ENCODE data around the gene DYSF. TPM values are rescaled to one million over a fixed set of nuclear protein-coding genes. Genes with fewer than 3 reads are reported as not detected.

The DYSF gene
- total and polyA plus RNA-seq, 8 donors = 1.1 to 5.5 (median 2.1) TPM

DNA sequence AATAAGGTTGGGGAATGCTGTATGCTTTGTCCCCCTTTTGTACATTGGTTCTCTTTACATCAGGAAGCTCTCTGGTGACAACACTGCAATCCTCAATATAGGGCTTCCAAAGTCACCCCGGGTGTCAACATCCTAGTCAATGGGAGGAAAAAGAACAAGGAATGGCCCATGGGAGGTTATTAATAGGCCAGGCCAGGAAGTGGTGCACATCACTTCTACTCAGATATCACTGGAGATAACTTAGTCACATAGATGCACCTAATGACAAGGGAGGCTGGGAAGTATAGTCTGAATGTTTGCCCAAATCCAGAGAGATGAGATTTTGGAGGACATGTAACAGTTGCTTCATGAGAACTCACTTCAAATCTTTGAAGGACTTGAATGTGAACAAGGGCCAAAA lies 274.7 kb downstream of the DYSF start:
- FAIRE-seq (no peak), ATAC-seq (no peak), DNase-seq (no peak)
- Histone ChIP-seq H3K4me3 (no peak overlapping the region), H3K27me3 (no peaks in the 10 kb centered on the region), H3K4me1 (no peaks in the 10 kb centered on the region), H3K27ac (no peak overlapping the region), H3K9me3 (no peaks in the 10 kb centered on the region), H3K36me3 (no peaks in the 10 kb centered on the region)
- intact Hi-C loops (cut with DNase I) = no loop called here
- WGBS, 2 donors = 62 to 77% methylated on average over 1 of the region's 1 CpG
- TF ChIP-seq, protein P1, sequence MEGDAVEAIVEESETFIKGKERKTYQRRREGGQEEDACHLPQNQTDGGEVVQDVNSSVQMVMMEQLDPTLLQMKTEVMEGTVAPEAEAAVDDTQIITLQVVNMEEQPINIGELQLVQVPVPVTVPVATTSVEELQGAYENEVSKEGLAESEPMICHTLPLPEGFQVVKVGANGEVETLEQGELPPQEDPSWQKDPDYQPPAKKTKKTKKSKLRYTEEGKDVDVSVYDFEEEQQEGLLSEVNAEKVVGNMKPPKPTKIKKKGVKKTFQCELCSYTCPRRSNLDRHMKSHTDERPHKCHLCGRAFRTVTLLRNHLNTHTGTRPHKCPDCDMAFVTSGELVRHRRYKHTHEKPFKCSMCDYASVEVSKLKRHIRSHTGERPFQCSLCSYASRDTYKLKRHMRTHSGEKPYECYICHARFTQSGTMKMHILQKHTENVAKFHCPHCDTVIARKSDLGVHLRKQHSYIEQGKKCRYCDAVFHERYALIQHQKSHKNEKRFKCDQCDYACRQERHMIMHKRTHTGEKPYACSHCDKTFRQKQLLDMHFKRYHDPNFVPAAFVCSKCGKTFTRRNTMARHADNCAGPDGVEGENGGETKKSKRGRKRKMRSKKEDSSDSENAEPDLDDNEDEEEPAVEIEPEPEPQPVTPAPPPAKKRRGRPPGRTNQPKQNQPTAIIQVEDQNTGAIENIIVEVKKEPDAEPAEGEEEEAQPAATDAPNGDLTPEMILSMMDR (IDR thresholded peaks at IDR 0.05) = no peak

DNA sequence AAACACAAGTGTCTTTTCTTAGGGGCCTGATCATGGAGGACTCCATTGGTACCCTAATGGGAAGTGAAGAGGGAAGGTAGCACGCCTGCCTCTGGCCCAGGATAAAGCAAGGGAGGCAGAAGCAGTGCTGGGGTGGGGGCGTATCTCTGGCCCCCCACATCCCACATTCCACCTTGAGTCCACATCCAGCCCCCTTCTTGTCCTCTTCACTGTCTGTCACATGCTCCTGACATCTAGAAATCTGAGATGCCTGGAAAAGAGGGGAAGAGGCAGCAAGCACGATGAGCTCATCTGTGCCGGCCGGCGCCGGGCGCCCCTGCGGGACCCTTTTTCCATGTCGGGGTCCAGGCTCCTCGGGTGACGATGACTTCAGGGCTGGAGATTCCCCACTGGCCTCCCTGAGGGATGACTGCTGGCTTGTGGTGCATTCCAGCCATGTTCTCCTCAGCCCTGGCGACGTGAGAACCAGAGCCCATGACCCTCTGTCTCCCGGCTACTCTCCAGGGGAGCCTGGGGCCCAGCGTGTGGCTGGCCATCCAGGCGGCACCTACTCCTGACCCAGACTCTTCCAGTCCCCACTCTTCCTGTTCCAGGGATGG lies 277.5 kb downstream of the DYSF start:
- WGBS, 2 donors = 85 to 89% methylated on average over 17 of the region's 17 CpGs
- Histone ChIP-seq H3K27ac (no peak overlapping the region), H3K27me3 (no peaks in the 10 kb centered on the region), H3K4me3 (no peak overlapping the region), H3K9me3 (no peaks in the 10 kb centered on the region), H3K36me3 (no peaks in the 10 kb centered on the region), H3K4me1 (no peaks in the 10 kb centered on the region)
- FAIRE-seq (no peak), DNase-seq (peak in 1 of 6 donors; percentile 6), ATAC-seq (no peak)
- TF ChIP-seq, protein P1 (IDR thresholded peaks at IDR 0.05) = no peak
- intact Hi-C loops (cut with DNase I) = no loop called here

DNA sequence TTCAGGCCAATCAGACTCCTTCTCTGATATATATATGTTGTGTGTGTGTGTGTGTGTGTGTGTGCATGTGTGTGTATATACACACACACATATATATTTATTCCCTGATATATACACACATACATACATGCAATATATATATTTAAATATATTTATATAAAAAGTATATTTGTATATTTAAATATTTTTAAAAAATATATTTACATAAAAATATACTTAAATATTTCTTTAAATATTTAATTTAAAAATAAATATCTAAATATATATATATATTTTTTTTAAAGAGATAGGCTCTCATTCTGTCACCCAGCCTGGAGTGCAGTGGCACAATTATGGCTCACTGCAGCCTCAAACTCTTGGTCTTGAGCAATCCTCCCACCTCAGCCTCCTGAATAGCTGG lies 281.3 kb downstream of the DYSF start:
- Histone ChIP-seq H3K4me3 (no peak overlapping the region), H3K4me1 (no peaks in the 10 kb centered on the region), H3K27ac (no peak overlapping the region), H3K9me3 (no peaks in the 10 kb centered on the region), H3K36me3 (no peaks in the 10 kb centered on the region), H3K27me3 (no peaks in the 10 kb centered on the region)
- no peak for ATAC-seq
- DNase-seq = no peak
- TF ChIP-seq, protein P1 (IDR thresholded peaks at IDR 0.05) = no peak
- FAIRE-seq = no peak
- intact Hi-C loops (cut with DNase I) = no loop called here

DNA sequence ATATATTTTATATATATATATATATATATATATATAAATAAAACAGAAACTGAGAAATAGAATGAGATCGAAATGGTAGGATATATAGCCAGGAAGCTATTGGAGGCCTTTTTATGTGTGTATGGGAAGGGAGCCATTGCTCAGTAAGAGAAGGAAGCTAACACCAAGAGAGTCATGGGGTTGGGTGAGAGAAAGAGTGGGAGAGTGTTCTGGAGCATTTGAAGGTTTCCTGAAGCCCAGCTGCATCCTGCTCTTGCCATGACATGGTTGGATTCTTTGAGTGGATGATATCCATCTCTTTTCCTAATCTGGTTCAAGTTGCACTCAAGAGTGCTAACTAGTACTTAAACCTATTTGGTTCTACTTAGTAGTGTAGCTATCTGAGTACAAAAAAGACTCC lies 282.3 kb downstream of the DYSF start:
- FAIRE-seq (no peak), DNase-seq (no peak), ATAC-seq (no peak)
- Histone ChIP-seq H3K27ac (no peak overlapping the region), H3K9me3 (no peaks in the 10 kb centered on the region), H3K36me3 (no peaks in the 10 kb centered on the region), H3K4me1 (no peaks in the 10 kb centered on the region), H3K4me3 (no peak overlapping the region), H3K27me3 (no peaks in the 10 kb centered on the region)
- intact Hi-C loops (cut with DNase I) = no loop called here
- 85 to 92% methylated on average over 1 of the region's 1 CpG for whole genome bisulfite sequencing, 2 donors
- TF ChIP-seq, protein P1 (IDR thresholded peaks at IDR 0.05) = no peak

Other genes starting within 250 kb of the DYSF start
- 10 to 100 TPM; 30.4 to 67.4 (median 51.1) TPM for gene PAIP2B, start 226.5 kb upstream of the DYSF start, total RNA-seq
- 10 to 100 TPM in 1 of 2 donors, 1 to 10 TPM in 1; 9.0 to 12.9 TPM for gene PAIP2B, start 226.5 kb upstream of the DYSF start, polyA plus RNA-seq
- 10 to 100 TPM; 35.4 to 73.4 (median 51.6) TPM for gene ZNF638, start 121.8 kb upstream of the DYSF start, total RNA-seq
- 100 to 1,000 TPM; 103 to 117 TPM for gene ZNF638, start 121.8 kb upstream of the DYSF start, polyA plus RNA-seq